ENCODE results near the gene EDEM3. TPM values are rescaled to one million over a fixed set of nuclear protein-coding genes. Genes with fewer than 3 reads are reported as not detected.

Gene EDEM3
- polyA plus RNA-seq, 3 donors = 15.5 to 21.9 (median 18.0) TPM

GRCh38 chr1:184655185-184655584 is 99.5 kb downstream of the EDEM3 start:
- no peak overlapping the region for H2AFZ ChIP-seq (ENCODE audit: insufficient read depth, low read depth, low read length, poor library complexity, severe bottlenecking)
- no peak overlapping the region for H3K9ac ChIP-seq (ENCODE audit: insufficient read depth, low read length, poor library complexity, severe bottlenecking)
- peaks cover 0 to 3% (median 0%) of the 10 kb centered on the region in 7 donors for H3K9me3 Mint-ChIP-seq
- no peak overlapping the region for H3K4me3 Mint-ChIP-seq
- H4K20me1 ChIP-seq (ENCODE audit: insufficient read depth, low read length) = no peaks in the 10 kb centered on the region
- H3K4me3 ChIP-seq (replicated peaks in 1 of 3; ENCODE audit: low read depth in 2 of 3, low read length in 3 of 3) = no peak overlapping the region
- peaks cover 2 to 7% of the 10 kb centered on the region in 2 donors for H3K4me1 ChIP-seq (ENCODE audit: control insufficient read depth in 1 of 2, insufficient read depth in 2 of 2, low read length in 2 of 2)
- no peak for DNase-seq
- no peak overlapping the region for H3K27ac Mint-ChIP-seq
- no peaks in the 10 kb centered on the region for H3K79me2 ChIP-seq (ENCODE audit: insufficient read depth, low read length)
- no peak overlapping the region for H3K4me2 ChIP-seq (replicated peaks; ENCODE audit: extremely low read depth, low read length, poor library complexity, severe bottlenecking)
- H3K36me3 ChIP-seq (replicated peaks in 1 of 2; ENCODE audit: control insufficient read depth in 1 of 2, insufficient read depth in 2 of 2, low read length in 2 of 2) = no peaks in the 10 kb centered on the region
- peaks cover 7% of the 10 kb centered on the region for H3K4me1 Mint-ChIP-seq
- no peak overlapping the region for H3K27ac ChIP-seq (ENCODE audit: low read depth in 1 of 2, low read length in 2 of 2)
- no peaks in the 10 kb centered on the region for H3K36me3 Mint-ChIP-seq
- intact Hi-C loops (cut with micrococcal nuclease) = no loop called here
- peaks cover 0 to 4% (median 0%) of the 10 kb centered on the region in 3 donors for H3K27me3 Mint-ChIP-seq (ENCODE audit: low read depth in 3 of 3)
- TF ChIP-seq CTCF (IDR thresholded peaks at IDR 0.05) = no peak
- H3K27me3 ChIP-seq (ENCODE audit: control insufficient read depth in 2 of 2, insufficient read depth in 2 of 2, low read length in 2 of 2) = no peaks in the 10 kb centered on the region
- no peaks in the 10 kb centered on the region for H3K9me3 ChIP-seq (replicated peaks in 1 of 2; ENCODE audit: control insufficient read depth in 1 of 2, insufficient read depth in 1 of 2, low read length in 2 of 2)

GRCh38 chr1:184650177-184650866 is 104.3 kb downstream of the EDEM3 start:
- no CpG with 5 or more reads among the region's 5 CpGs for WGBS (ENCODE audit: insufficient coverage)
- no peaks in the 10 kb centered on the region for H3K79me2 ChIP-seq (ENCODE audit: insufficient read depth, low read length)
- H4K20me1 ChIP-seq (ENCODE audit: insufficient read depth, low read length) = no peaks in the 10 kb centered on the region
- H3K4me2 ChIP-seq (replicated peaks; ENCODE audit: extremely low read depth, low read length, poor library complexity, severe bottlenecking) = no peak overlapping the region
- Mint-ChIP-seq H3K36me3 (no peaks in the 10 kb centered on the region), H3K4me1 (peaks cover 28% of the 10 kb centered on the region), H3K9me3 (peaks cover 0 to 3% (median 0%) of the 10 kb centered on the region in 7 donors), H3K27ac (peak overlapping the region in 2 of 7 donors; percentile 3 to 64), H3K27me3 (ENCODE audit: low read depth in 3 of 3) (peaks cover 0 to 6% (median 0%) of the 10 kb centered on the region in 3 donors), H3K4me3 (no peak overlapping the region)
- no peaks in the 10 kb centered on the region for H3K27me3 ChIP-seq (ENCODE audit: control insufficient read depth in 2 of 2, insufficient read depth in 2 of 2, low read length in 2 of 2)
- H3K9ac ChIP-seq (ENCODE audit: insufficient read depth, low read length, poor library complexity, severe bottlenecking) = no peak overlapping the region
- H3K36me3 ChIP-seq (replicated peaks in 1 of 2; ENCODE audit: control insufficient read depth in 1 of 2, insufficient read depth in 2 of 2, low read length in 2 of 2) = no peaks in the 10 kb centered on the region
- H3K4me3 ChIP-seq (replicated peaks in 1 of 3; ENCODE audit: low read depth in 2 of 3, low read length in 3 of 3) = no peak overlapping the region
- no peak overlapping the region for H3K27ac ChIP-seq (ENCODE audit: low read depth in 1 of 2, low read length in 2 of 2)
- no peaks in the 10 kb centered on the region for H3K9me3 ChIP-seq (replicated peaks in 1 of 2; ENCODE audit: control insufficient read depth in 1 of 2, insufficient read depth in 1 of 2, low read length in 2 of 2)
- no peak overlapping the region for H2AFZ ChIP-seq (ENCODE audit: insufficient read depth, low read depth, low read length, poor library complexity, severe bottlenecking)
- intact Hi-C loops (cut with micrococcal nuclease) = no loop called here
- TF ChIP-seq CTCF (IDR thresholded peaks at IDR 0.05) = no peak
- H3K4me1 ChIP-seq (ENCODE audit: control insufficient read depth in 1 of 2, insufficient read depth in 2 of 2, low read length in 2 of 2) = peaks cover 19 to 26% of the 10 kb centered on the region in 2 donors
- DNase-seq = no peak
